Astrocyte of the cerebellum (primary cell): ENCODE measurements around the gene MTHFD2.

Experiments used
- DNase-seq: peaks from one replicate; pipeline ENCODE4 v3.0.0-alpha.2; 2011; ENCODE audit warnings: low read depth
- H3K4me3 ChIP-seq: 2 replicates; pipeline ENCODE4 v1.5.1; 2011; ENCODE audit warnings: mild to moderate bottlenecking, low read depth, low read length, moderate library complexity
- in situ Hi-C: cut with HindIII; loops from 2 replicates; pipeline ENCODE4 v1.10.0; 2017; ENCODE audit warnings: low sequenced_read_pairs
- TF ChIP-seq, protein P1 (sequence below): IDR thresholded peaks from 2 replicates; pipeline ENCODE4 v1.5.1; 2012; ENCODE audit warnings: low read length, low read depth, moderate library complexity, mild to moderate bottlenecking; ENCODE audit errors: missing control alignments

Gene MTHFD2

GRCh38 chr2:74216642-74217041 is 18.2 kb downstream of the MTHFD2 start:
- TF ChIP-seq, protein P1, sequence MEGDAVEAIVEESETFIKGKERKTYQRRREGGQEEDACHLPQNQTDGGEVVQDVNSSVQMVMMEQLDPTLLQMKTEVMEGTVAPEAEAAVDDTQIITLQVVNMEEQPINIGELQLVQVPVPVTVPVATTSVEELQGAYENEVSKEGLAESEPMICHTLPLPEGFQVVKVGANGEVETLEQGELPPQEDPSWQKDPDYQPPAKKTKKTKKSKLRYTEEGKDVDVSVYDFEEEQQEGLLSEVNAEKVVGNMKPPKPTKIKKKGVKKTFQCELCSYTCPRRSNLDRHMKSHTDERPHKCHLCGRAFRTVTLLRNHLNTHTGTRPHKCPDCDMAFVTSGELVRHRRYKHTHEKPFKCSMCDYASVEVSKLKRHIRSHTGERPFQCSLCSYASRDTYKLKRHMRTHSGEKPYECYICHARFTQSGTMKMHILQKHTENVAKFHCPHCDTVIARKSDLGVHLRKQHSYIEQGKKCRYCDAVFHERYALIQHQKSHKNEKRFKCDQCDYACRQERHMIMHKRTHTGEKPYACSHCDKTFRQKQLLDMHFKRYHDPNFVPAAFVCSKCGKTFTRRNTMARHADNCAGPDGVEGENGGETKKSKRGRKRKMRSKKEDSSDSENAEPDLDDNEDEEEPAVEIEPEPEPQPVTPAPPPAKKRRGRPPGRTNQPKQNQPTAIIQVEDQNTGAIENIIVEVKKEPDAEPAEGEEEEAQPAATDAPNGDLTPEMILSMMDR: no peak
- H3K4me3 ChIP-seq: no peak overlapping the region
- DNase-seq: no peak
- in situ Hi-C loops: no loop called here

GRCh38 chr2:74219846-74220486 is 21.6 kb downstream of the MTHFD2 start:
- TF ChIP-seq, protein P1: no peak
- in situ Hi-C loops: no loop called here
- no peak overlapping the region for H3K4me3 ChIP-seq
- DNase-seq: no peak

GRCh38 chr2:74221091-74221490 is 22.7 kb downstream of the MTHFD2 start:
- no peak for DNase-seq
- H3K4me3 ChIP-seq: no peak overlapping the region
- in situ Hi-C loops: no loop called here
- TF ChIP-seq, protein P1: no peak

DNA sequence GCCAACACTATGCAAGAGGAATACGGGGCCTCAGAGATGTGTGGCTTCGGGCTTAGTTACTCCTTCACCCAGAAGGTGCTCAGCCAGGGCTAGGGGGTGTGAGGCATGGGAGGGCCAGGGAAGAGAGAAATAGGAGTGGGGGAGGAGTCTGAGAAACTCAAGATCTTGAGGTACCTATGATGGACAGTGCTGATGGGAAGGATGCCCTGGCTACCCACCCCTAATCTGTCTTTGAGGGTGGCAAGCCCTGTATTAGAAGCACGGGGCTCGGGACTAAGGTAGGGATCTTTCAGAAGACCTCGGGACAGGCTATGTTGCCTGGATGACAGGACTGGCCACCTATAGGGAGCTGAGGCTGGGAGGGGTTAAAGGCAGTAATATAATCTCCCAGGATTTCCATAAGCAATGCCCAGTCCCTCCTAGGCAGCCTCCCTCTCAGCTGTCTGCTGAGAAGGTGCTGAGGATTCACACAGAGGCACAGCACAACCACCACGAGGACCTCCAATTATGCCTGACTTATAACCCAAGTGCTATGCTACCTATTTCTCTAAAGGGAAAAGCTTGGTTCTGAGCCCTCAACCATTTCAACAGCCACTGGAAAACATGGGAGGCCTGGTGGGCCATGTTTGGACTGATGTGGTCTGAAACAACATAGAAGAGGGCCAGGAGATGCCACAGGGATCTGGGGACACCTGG is 23.3 kb downstream of the MTHFD2 start:
- TF ChIP-seq, protein P1: no peak
- in situ Hi-C loops: no loop called here
- no peak overlapping the region for H3K4me3 ChIP-seq
- no peak for DNase-seq

GRCh38 chr2:74222300-74222650 is 23.9 kb downstream of the MTHFD2 start:
- no peak for DNase-seq
- TF ChIP-seq, protein P1: no peak
- H3K4me3 ChIP-seq: no peak overlapping the region
- in situ Hi-C loops: no loop called here

GRCh38 chr2:74223941-74224770 is 25.7 kb downstream of the MTHFD2 start:
- no peak for DNase-seq
- in situ Hi-C loops: no loop called here
- TF ChIP-seq, protein P1: no peak

More at GRCh38 chr2:74223941-74224770, 25.7 kb downstream of the MTHFD2 start:
- no peak overlapping the region for H3K4me3 ChIP-seq
